ENCODE results near the gene CA11.

CA11 gene

DNA sequence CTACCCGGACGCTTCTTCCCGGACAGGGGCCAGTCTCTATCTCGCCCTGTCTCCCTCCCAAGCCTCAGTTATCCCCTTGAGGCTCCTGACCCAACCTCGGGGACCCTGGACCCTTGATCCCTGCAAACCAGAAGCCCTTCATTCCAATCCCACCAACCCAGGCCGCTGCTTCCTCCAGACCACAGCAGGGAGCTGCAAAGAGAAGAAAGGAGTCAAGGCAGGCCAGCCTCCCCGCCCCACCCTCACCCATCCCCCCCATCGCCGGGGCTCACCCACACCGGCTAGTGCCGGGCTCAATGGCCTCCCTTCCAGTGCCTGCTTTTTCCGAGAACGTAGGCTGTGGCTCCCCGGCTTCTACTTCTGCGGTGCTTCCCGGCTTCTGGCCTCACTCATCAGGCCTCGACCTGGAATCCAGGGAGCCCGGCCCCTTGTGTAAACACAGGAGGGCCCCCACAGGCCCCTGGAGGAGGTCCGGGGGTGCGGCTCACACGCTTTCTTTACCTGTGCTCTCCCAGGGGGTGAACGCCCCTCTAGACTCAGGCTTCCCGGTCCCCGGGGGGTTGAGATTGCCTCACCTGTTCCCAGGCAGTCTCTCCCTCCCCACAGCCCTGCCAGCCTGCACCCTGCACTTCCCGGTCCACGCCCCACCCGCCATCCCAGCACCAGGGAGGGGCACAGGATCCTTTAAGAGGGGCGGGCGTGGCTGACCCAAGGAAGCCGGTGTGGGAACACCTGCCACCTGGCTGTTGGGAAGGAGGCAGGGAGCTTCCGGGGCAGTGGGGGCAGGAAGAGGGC is 31.4 kb downstream of the CA11 start, which contains the start of gene FAM83E:
FAM83E (minus strand) TSS at position 641 of the 795 bp plus-strand sequence. CDS start 1,704 bp downstream, outside the sequence.
- Histone ChIP-seq H3K27ac (ENCODE audit: low read length) (peak within 1 kb of the TSS; percentile 71), H3K27me3 (ENCODE audit: control insufficient read depth, insufficient read depth, low read length) (no peaks in the 10 kb centered on the region), H3K36me3 (ENCODE audit: control insufficient read depth, low read depth, low read length) (peaks cover 28% of the 10 kb centered on the region), H3K9me3 (ENCODE audit: control insufficient read depth, low read depth, low read length) (no peaks in the 10 kb centered on the region), H3K4me3 (ENCODE audit: low read length) (peak within 1 kb of the TSS; percentile 40), H3K4me1 (ENCODE audit: control insufficient read depth, low read depth, low read length) (peaks cover 21% of the 10 kb centered on the region), H3K9ac (ENCODE audit: low read length) (peak within 1 kb of the TSS; percentile 64)

DNA sequence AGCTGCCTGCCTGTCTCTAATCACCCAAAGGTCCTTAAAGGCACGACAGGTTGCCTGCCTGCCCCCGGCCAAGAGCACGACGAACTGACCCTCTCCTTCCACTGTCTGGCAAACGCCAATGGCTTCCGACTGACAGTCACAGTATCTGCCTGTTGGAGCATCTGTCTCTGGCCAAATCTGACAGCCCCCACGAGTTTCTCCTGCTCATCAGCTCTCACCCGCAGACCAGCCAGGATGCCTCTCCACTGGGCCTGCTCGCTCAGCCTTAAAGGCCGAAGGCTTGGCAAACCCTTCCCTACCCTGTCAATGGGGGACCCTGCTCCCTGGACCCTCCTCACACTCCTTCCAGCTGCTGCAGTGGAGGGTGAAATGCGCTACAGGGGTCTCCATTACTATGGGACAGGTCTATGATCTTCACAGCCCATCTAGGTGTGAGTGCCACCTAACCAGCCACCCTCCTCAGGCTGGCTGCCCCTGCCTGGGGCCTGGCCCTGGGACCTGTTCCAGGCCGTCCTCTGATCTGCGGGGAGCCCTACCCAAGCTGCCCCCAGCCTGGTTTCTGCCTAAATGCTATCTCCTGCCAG is 32.0 kb downstream of the CA11 start:
- peaks cover 28% of the 10 kb centered on the region for H3K36me3 ChIP-seq (ENCODE audit: control insufficient read depth, low read depth, low read length)
- H3K4me1 ChIP-seq (ENCODE audit: control insufficient read depth, low read depth, low read length): peaks cover 21% of the 10 kb centered on the region
- H3K27ac ChIP-seq (ENCODE audit: low read length): peak overlapping the region; percentile 71
- peak overlapping the region; percentile 64 for H3K9ac ChIP-seq (ENCODE audit: low read length)
- no peaks in the 10 kb centered on the region for H3K9me3 ChIP-seq (ENCODE audit: control insufficient read depth, low read depth, low read length)
- H3K4me3 ChIP-seq (ENCODE audit: low read length): peak overlapping the region; percentile 40
- no peaks in the 10 kb centered on the region for H3K27me3 ChIP-seq (ENCODE audit: control insufficient read depth, insufficient read depth, low read length)

DNA sequence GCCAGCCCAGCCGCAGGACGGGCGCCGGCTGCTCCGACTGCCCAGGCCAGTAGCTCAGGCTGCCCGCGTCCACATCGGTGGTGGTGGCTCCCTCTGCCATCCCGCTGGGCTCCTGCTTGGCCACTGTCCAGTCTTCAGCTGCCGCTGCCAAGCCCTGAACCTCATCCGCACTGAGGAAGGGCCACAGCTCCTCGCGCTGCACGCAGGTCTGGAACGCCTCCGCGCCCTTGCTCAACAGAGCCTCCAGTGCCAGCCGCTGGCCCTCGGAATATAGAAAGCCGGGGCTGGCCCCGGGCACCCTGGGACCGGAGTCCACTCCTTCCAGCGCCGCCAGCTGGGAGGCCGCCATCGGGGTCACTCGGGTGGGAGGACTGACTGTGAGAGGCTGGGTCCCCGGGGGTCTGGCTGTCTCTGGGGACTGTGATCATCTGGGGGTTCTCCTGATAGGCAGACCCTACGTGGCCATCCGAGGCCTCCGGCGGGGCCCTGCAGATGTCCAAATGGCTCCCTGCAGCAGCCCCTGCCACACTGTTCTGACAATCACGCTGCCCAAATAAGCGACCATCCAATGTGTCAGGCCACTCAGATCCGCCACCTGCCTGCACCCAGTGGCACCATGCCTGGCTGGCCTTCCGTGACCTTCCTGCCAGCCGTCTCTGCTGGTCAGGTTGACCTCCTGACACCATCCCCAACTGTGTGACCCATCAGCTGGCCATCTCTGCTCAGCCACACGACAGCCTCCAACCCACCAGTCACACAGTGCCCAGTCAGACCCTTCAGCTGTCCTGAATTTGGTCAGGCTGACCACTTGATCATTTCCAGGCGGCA is 32.7 kb downstream of the CA11 start:
- no peaks in the 10 kb centered on the region for H3K27me3 ChIP-seq (ENCODE audit: control insufficient read depth, insufficient read depth, low read length)
- H3K27ac ChIP-seq (ENCODE audit: low read length): no peak overlapping the region
- peaks cover 28% of the 10 kb centered on the region for H3K36me3 ChIP-seq (ENCODE audit: control insufficient read depth, low read depth, low read length)
- peaks cover 21% of the 10 kb centered on the region for H3K4me1 ChIP-seq (ENCODE audit: control insufficient read depth, low read depth, low read length)
- H3K9ac ChIP-seq (ENCODE audit: low read length): peak overlapping the region; percentile 64
- H3K4me3 ChIP-seq (ENCODE audit: low read length): no peak overlapping the region
- H3K9me3 ChIP-seq (ENCODE audit: control insufficient read depth, low read depth, low read length): no peaks in the 10 kb centered on the region

- H3K27me3 ChIP-seq (ENCODE audit: control insufficient read depth, insufficient read depth, low read length): no peaks in the 10 kb centered on the region
- no peak overlapping the region for H3K27ac ChIP-seq (ENCODE audit: low read length)
- H3K4me1 ChIP-seq (ENCODE audit: control insufficient read depth, low read depth, low read length): peaks cover 16% of the 10 kb centered on the region
- no peaks in the 10 kb centered on the region for H3K9me3 ChIP-seq (ENCODE audit: control insufficient read depth, low read depth, low read length)
- peaks cover 18% of the 10 kb centered on the region for H3K36me3 ChIP-seq (ENCODE audit: control insufficient read depth, low read depth, low read length)
- no peak overlapping the region for H3K9ac ChIP-seq (ENCODE audit: low read length)
- H3K4me3 ChIP-seq (ENCODE audit: low read length): no peak overlapping the region
Measured at GRCh38 chr19:48611872-48612271, 34.1 kb downstream of the CA11 start.

DNA sequence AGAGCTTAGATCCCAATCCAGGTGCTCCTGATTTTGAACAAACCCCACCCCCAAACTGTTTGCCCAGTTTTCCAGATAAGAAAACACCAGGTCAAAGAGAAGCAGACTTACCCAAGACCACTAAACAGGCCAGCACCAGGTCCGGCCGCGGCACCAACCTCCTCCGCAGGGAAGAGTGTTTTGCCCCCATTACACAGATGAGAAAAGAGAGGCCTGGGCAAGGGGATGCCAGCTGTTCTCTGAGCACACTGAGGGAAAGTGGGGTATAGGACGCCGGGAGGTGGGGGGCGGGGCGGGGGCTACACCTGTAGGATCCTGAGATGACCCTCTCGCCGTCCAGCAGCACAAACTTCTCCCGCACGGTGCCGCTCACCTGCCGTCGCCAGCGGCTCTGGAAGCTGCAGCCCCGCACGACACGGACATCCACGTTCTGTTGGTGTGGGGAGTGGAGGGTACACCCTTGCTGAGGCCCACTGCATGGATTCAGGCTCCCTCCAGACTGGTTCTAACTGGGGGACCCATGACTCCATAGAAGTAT is 36.3 kb downstream of the CA11 start:
- Histone ChIP-seq H3K27ac (ENCODE audit: low read length) (no peak overlapping the region), H3K4me3 (ENCODE audit: low read length) (no peak overlapping the region), H3K27me3 (ENCODE audit: control insufficient read depth, insufficient read depth, low read length) (no peaks in the 10 kb centered on the region), H3K4me1 (ENCODE audit: control insufficient read depth, low read depth, low read length) (peaks cover 8% of the 10 kb centered on the region), H3K36me3 (ENCODE audit: control insufficient read depth, low read depth, low read length) (no peaks in the 10 kb centered on the region), H3K9ac (ENCODE audit: low read length) (no peak overlapping the region), H3K9me3 (ENCODE audit: control insufficient read depth, low read depth, low read length) (no peaks in the 10 kb centered on the region)

DNA sequence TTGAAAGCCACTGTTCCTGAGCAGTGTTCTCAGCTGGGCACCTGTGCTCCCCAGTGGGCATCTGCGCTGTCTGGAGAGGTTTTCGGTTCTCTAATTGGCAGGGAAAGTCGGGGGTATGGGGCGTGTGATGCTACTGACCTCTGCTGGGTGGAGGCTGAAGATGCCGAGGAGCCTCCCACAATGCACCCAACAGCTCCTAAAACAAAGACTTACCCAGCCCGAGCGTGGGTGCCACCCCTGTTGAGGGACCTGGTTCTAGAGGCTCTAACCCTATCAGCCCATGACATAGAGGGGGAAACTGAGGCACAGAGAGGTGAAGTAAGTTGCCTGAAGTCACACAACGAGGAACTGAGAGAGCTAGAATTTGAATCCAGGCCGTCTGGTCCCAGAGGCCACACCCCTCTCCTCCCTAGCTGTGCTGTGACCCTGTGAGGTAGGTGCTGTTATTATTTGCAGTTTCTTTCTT is 37.2 kb downstream of the CA11 start:
- Histone ChIP-seq H3K36me3 (ENCODE audit: control insufficient read depth, low read depth, low read length) (no peaks in the 10 kb centered on the region), H3K4me3 (ENCODE audit: low read length) (no peak overlapping the region), H3K27ac (ENCODE audit: low read length) (no peak overlapping the region), H3K4me1 (ENCODE audit: control insufficient read depth, low read depth, low read length) (peaks cover 2% of the 10 kb centered on the region), H3K9me3 (ENCODE audit: control insufficient read depth, low read depth, low read length) (no peaks in the 10 kb centered on the region), H3K9ac (ENCODE audit: low read length) (no peak overlapping the region), H3K27me3 (ENCODE audit: control insufficient read depth, insufficient read depth, low read length) (no peaks in the 10 kb centered on the region)

DNA sequence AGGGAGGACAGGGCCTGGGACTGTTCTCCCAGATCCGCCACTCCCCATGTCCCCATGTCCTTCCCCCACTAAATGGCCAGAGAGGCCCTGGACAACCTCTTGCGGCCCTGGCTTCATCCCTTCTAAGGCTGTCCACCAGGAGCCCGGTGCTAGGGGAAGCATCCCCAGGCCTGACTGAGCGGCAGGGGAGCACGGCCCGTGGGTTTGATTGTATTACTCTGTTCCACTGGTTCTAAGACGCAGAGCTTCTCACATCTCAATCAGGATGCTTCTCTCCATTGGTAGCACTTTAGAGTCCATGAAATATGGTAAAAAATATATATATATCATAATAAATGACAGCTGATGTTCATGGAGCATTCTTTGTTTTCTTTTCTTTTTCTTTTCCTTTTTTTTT is 38.6 kb downstream of the CA11 start:
- no peaks in the 10 kb centered on the region for H3K9me3 ChIP-seq (ENCODE audit: control insufficient read depth, low read depth, low read length)
- H3K36me3 ChIP-seq (ENCODE audit: control insufficient read depth, low read depth, low read length): no peaks in the 10 kb centered on the region
- H3K4me3 ChIP-seq (ENCODE audit: low read length): no peak overlapping the region
- H3K27me3 ChIP-seq (ENCODE audit: control insufficient read depth, insufficient read depth, low read length): no peaks in the 10 kb centered on the region
- no peaks in the 10 kb centered on the region for H3K4me1 ChIP-seq (ENCODE audit: control insufficient read depth, low read depth, low read length)
- no peak overlapping the region for H3K27ac ChIP-seq (ENCODE audit: low read length)
- H3K9ac ChIP-seq (ENCODE audit: low read length): no peak overlapping the region

GRCh38 chr19:48606463-48607358 is 39.3 kb downstream of the CA11 start, which contains the start of gene SPACA4:
TSS of gene SPACA4 (plus strand) at chr19:48606742. CDS start at chr19:48606979, 237 bp downstream.
- H3K9me3 ChIP-seq (ENCODE audit: control insufficient read depth, low read depth, low read length): no peaks in the 10 kb centered on the region
- no peaks in the 10 kb centered on the region for H3K4me1 ChIP-seq (ENCODE audit: control insufficient read depth, low read depth, low read length)
- H3K4me3 ChIP-seq (ENCODE audit: low read length): no peak within 1 kb of the TSS
- no peak within 1 kb of the TSS for H3K27ac ChIP-seq (ENCODE audit: low read length)
- no peaks in the 10 kb centered on the region for H3K36me3 ChIP-seq (ENCODE audit: control insufficient read depth, low read depth, low read length)
- no peaks in the 10 kb centered on the region for H3K27me3 ChIP-seq (ENCODE audit: control insufficient read depth, insufficient read depth, low read length)
- no peak within 1 kb of the TSS for H3K9ac ChIP-seq (ENCODE audit: low read length)

DNA sequence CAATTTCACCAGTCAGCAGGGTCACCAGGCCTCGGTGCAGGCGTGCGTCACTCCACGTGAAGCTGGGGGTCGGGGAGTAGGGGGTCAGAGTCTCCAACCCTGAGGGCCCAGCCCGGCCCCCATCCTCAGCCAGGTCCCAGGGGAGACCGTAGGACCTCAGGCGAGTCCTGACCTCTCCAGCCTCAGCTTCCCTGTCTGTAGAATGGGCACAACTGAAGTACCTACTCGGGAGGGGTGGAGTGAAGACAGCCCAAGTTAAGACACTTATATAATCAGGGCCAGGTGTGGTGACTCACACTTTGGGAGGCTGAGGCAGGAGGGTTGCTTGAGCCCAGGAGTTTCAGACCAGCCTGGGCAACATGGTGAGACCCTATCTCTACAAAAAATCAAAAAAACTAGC is 42.1 kb downstream of the CA11 start:
- Histone ChIP-seq H3K4me1 (ENCODE audit: control insufficient read depth, low read depth, low read length) (no peaks in the 10 kb centered on the region), H3K9me3 (ENCODE audit: control insufficient read depth, low read depth, low read length) (no peaks in the 10 kb centered on the region), H3K27ac (ENCODE audit: low read length) (no peak overlapping the region), H3K4me3 (ENCODE audit: low read length) (no peak overlapping the region), H3K9ac (ENCODE audit: low read length) (no peak overlapping the region), H3K36me3 (ENCODE audit: control insufficient read depth, low read depth, low read length) (no peaks in the 10 kb centered on the region), H3K27me3 (ENCODE audit: control insufficient read depth, insufficient read depth, low read length) (no peaks in the 10 kb centered on the region)

- Histone ChIP-seq H3K27ac (ENCODE audit: low read length) (no peak overlapping the region), H3K27me3 (ENCODE audit: control insufficient read depth, insufficient read depth, low read length) (no peaks in the 10 kb centered on the region), H3K4me3 (ENCODE audit: low read length) (no peak overlapping the region), H3K4me1 (ENCODE audit: control insufficient read depth, low read depth, low read length) (no peaks in the 10 kb centered on the region), H3K36me3 (ENCODE audit: control insufficient read depth, low read depth, low read length) (no peaks in the 10 kb centered on the region), H3K9me3 (ENCODE audit: control insufficient read depth, low read depth, low read length) (no peaks in the 10 kb centered on the region), H3K9ac (ENCODE audit: low read length) (no peak overlapping the region)
Measured at GRCh38 chr19:48603449-48603848, 42.5 kb downstream of the CA11 start.

Measured in iPS-18a (cell line).